Measurements from ENCODE around the gene EDN1. TPM values are rescaled to one million over a fixed set of nuclear protein-coding genes. Genes with fewer than 3 reads are reported as not detected.

Gene EDN1
- total RNA-seq, 1 experiment from 2014 or later, result 25.6 TPM

- BruUV-seq (replicated peaks), result no TSS peak
Measured at GRCh38 chr6:12258191-12258590, 32.0 kb upstream of the EDN1 start.

GRCh38 chr6:12258591-12259075 lies 31.5 kb upstream of the EDN1 start:
- H2AFZ ChIP-seq (ENCODE audit: low read length), result no peak overlapping the region
- H3K27ac ChIP-seq (ENCODE audit: low read length), result no peak overlapping the region
- H3K4me1 ChIP-seq (ENCODE audit: insufficient read depth, low read length), result no peaks in the 10 kb centered on the region
- no peak overlapping the region for H3K4me2 ChIP-seq (ENCODE audit: low read length)
- no peaks in the 10 kb centered on the region for H3F3A ChIP-seq (ENCODE audit: low read length, unreplicated experiment)
- H4K20me1 ChIP-seq (ENCODE audit: low read length), result no peaks in the 10 kb centered on the region
- H3K27me3 ChIP-seq (ENCODE audit: low read length), result no peaks in the 10 kb centered on the region
- intact Hi-C loops (cut with micrococcal nuclease), result no loop called here
- H3K4me3 ChIP-seq (ENCODE audit: low read length), result no peak overlapping the region
- H3K36me3 ChIP-seq (ENCODE audit: low read depth, low read length), result no peaks in the 10 kb centered on the region
- no peaks in the 10 kb centered on the region for H3K9me2 ChIP-seq (replicated peaks; ENCODE audit: low read length)
- no peak for ATAC-seq
- no peaks in the 10 kb centered on the region for H3K79me2 ChIP-seq (ENCODE audit: low read length)
- no peak overlapping the region for H3K9ac ChIP-seq (ENCODE audit: low read length)
- TF ChIP-seq EZH2 (IDR thresholded peaks at IDR 0.05; ENCODE audit: low read length, unreplicated experiment), result no peak
- no peak for TF ChIP-seq EZH2phosphoT487 (IDR thresholded peaks at IDR 0.05; ENCODE audit: borderline replicate concordance, low read length)
- TF ChIP-seq CTCF (conservative IDR thresholded peaks at IDR 0.05; ENCODE audit: low read depth, low read length), result no peak
- ChIA-PET POLR2A (ENCODE audit: unreplicated experiment) (no interaction called here), CTCF (no interaction called here)
- no TSS peak for BruUV-seq (replicated peaks)
- DNase-seq, result no peak
- no peaks in the 10 kb centered on the region for H3K9me3 ChIP-seq (ENCODE audit: low read length)

More at GRCh38 chr6:12258191-12258590, 32.0 kb upstream of the EDN1 start:
- no peaks in the 10 kb centered on the region for H4K20me1 ChIP-seq (ENCODE audit: low read length)
- ChIA-PET CTCF (no interaction called here), POLR2A (ENCODE audit: unreplicated experiment) (no interaction called here)
- no peak for DNase-seq
- no peak overlapping the region for H2AFZ ChIP-seq (ENCODE audit: low read length)
- H3K27ac ChIP-seq (ENCODE audit: low read length), result no peak overlapping the region
- no peak overlapping the region for H3K4me2 ChIP-seq (ENCODE audit: low read length)
- intact Hi-C loops (cut with micrococcal nuclease), result no loop called here
- H3K4me1 ChIP-seq (ENCODE audit: insufficient read depth, low read length), result no peaks in the 10 kb centered on the region
- H3K27me3 ChIP-seq (ENCODE audit: low read length), result no peaks in the 10 kb centered on the region
- no peak for ATAC-seq
- TF ChIP-seq CTCF (conservative IDR thresholded peaks at IDR 0.05; ENCODE audit: low read depth, low read length), result no peak
- TF ChIP-seq EZH2phosphoT487 (IDR thresholded peaks at IDR 0.05; ENCODE audit: borderline replicate concordance, low read length), result no peak
- H3K79me2 ChIP-seq (ENCODE audit: low read length), result no peaks in the 10 kb centered on the region
- H3F3A ChIP-seq (ENCODE audit: low read length, unreplicated experiment), result no peaks in the 10 kb centered on the region
- H3K4me3 ChIP-seq (ENCODE audit: low read length), result no peak overlapping the region
- no peak overlapping the region for H3K9ac ChIP-seq (ENCODE audit: low read length)
- H3K9me3 ChIP-seq (ENCODE audit: low read length), result no peaks in the 10 kb centered on the region
- H3K36me3 ChIP-seq (ENCODE audit: low read depth, low read length), result no peaks in the 10 kb centered on the region
- no peaks in the 10 kb centered on the region for H3K9me2 ChIP-seq (replicated peaks; ENCODE audit: low read length)

- Histone ChIP-seq H3K9me3 (ENCODE audit: low read length) (no peaks in the 10 kb centered on the region), H3K27ac (ENCODE audit: low read length) (no peak overlapping the region), H3K4me2 (ENCODE audit: low read length) (no peak overlapping the region), H3K4me3 (ENCODE audit: low read length) (no peak overlapping the region), H4K20me1 (ENCODE audit: low read length) (no peaks in the 10 kb centered on the region), H3K79me2 (ENCODE audit: low read length) (no peaks in the 10 kb centered on the region), H3K27me3 (ENCODE audit: low read length) (no peaks in the 10 kb centered on the region), H3K4me1 (ENCODE audit: insufficient read depth, low read length) (peaks cover 8% of the 10 kb centered on the region), H3K9ac (ENCODE audit: low read length) (no peak overlapping the region), H3K9me2 (replicated peaks; ENCODE audit: low read length) (no peaks in the 10 kb centered on the region), H3K36me3 (ENCODE audit: low read depth, low read length) (no peaks in the 10 kb centered on the region), H3F3A (ENCODE audit: low read length, unreplicated experiment) (no peaks in the 10 kb centered on the region), H2AFZ (ENCODE audit: low read length) (no peak overlapping the region)
- ATAC-seq (no peak), DNase-seq (no peak)
- TF ChIP-seq CTCF (conservative IDR thresholded peaks at IDR 0.05; ENCODE audit: low read depth, low read length) (no peak), EZH2 (IDR thresholded peaks at IDR 0.05; ENCODE audit: low read length, unreplicated experiment) (no peak), EZH2phosphoT487 (IDR thresholded peaks at IDR 0.05; ENCODE audit: borderline replicate concordance, low read length) (no peak)
- BruUV-seq (replicated peaks), result no TSS peak
- intact Hi-C loops (cut with micrococcal nuclease), result no loop called here
- ChIA-PET POLR2A (ENCODE audit: unreplicated experiment) (interaction anchor here (0.6 kb wide), 1 partner anchor 733 kb away, joined by 4 read pairs; no protein-coding TSS in a partner anchor), CTCF (no interaction called here)
Measured at GRCh38 chr6:12260458-12261093, 29.6 kb upstream of the EDN1 start.
